Liver (tissue), 9 donors: ENCODE measurements around the gene CMIP. TPM values are rescaled to one million over a fixed set of nuclear protein-coding genes. Genes with fewer than 3 reads are reported as not detected.
A peak's percentile ranks its signal among the peaks of the same experiment; 100 is the strongest.

ENCODE experiments used
- DNase-seq: peaks from one replicate; pipeline ENCODE4 v3.0.0-alpha.2; 2017; ENCODE audit warnings: low spot score
- H3K27ac ChIP-seq, 2 donors: one replicate each; pipeline ENCODE4 v1.7.0; 2013; ENCODE audit warnings: inconsistent platforms in 2 of 2, low read length in 2 of 2, control low read depth in 1 of 2, low read depth in 1 of 2, mild to moderate bottlenecking in 1 of 2
- H3K27me3 ChIP-seq, 4 donors: one replicate each; pipeline versions ENCODE4 v1.6.1 to v1.7.0; 2013; ENCODE audit warnings: low read length in 3 of 4, inconsistent platforms in 1 of 4, mild to moderate bottlenecking in 1 of 4, moderate library complexity in 1 of 4; ENCODE audit not compliant: control insufficient read depth in 4 of 4, insufficient read depth in 4 of 4
- H3K36me3 ChIP-seq, 4 donors: one replicate each; pipeline versions ENCODE4 v1.6.1 to v1.7.0; 2013; ENCODE audit warnings: low read length in 3 of 4, mild to moderate bottlenecking in 3 of 4, low read depth in 1 of 4, moderate library complexity in 1 of 4; ENCODE audit not compliant: control insufficient read depth in 4 of 4, insufficient read depth in 3 of 4
- H3K4me1 ChIP-seq, 4 donors: one replicate each; pipeline versions ENCODE4 v1.6.1 to v1.7.0; 2013; ENCODE audit warnings: low read length in 3 of 4, mild to moderate bottlenecking in 3 of 4, moderate library complexity in 1 of 4; ENCODE audit not compliant: control insufficient read depth in 4 of 4, insufficient read depth in 4 of 4
- H3K4me3 ChIP-seq, 3 donors: one replicate each; pipeline versions ENCODE4 v1.6.1 to v1.7.0; 2013; ENCODE audit warnings: low read length in 3 of 3, control low read depth in 1 of 3, low read depth in 1 of 3, mild to moderate bottlenecking in 1 of 3
- H3K9ac ChIP-seq, 2 donors: one replicate each; pipeline ENCODE4 v1.7.0; 2013; ENCODE audit warnings: low read length in 2 of 2, mild to moderate bottlenecking in 2 of 2, moderate library complexity in 2 of 2, control low read depth in 1 of 2, low read depth in 1 of 2
- H3K9me3 ChIP-seq, 4 donors: one replicate each; pipeline versions ENCODE4 v1.6.1 to v1.7.0; 2013; ENCODE audit warnings: low read length in 3 of 4; ENCODE audit not compliant: control insufficient read depth in 4 of 4
- ATF3 ChIP-seq: IDR thresholded peaks from 2 replicates; pipeline ENCODE4 v1.6.1; 2016; ENCODE audit warnings: antibody characterized with exemption
- CTCF ChIP-seq: fragments of 150-350 bp; IDR thresholded peaks from 2 replicates; pipeline ENCODE4 v1.5.1; 2017; ENCODE audit warnings: improper control_type of control experiment, low read depth, low read length; ENCODE audit not compliant: missing input control
- EGR1 ChIP-seq, 2 donors: IDR thresholded peaks; 2 replicates each; pipeline ENCODE4 v1.6.1; 2016 to 2018; ENCODE audit warnings: antibody characterized with exemption in 2 of 2, low read depth in 2 of 2
- FOXA1 ChIP-seq: IDR thresholded peaks from 2 replicates; pipeline ENCODE4 v1.6.1; 2016; ENCODE audit warnings: antibody characterized with exemption
- FOXA2 ChIP-seq: IDR thresholded peaks from 2 replicates; pipeline ENCODE4 v1.6.1; 2016; ENCODE audit warnings: antibody characterized with exemption
- GABPA ChIP-seq, 2 donors: IDR thresholded peaks in 1 of 2; conservative IDR thresholded peaks in 1 of 2; 2 replicates each; pipeline ENCODE4 v1.6.1; 2016; ENCODE audit warnings: antibody characterized with exemption in 2 of 2, mild to moderate bottlenecking in 1 of 2, moderate library complexity in 1 of 2
- HNF4A ChIP-seq, 2 donors: conservative IDR thresholded peaks; 2 replicates each; pipeline ENCODE4 v1.6.1; 2016; ENCODE audit warnings: antibody characterized with exemption in 2 of 2, mild to moderate bottlenecking in 2 of 2
- HNF4G ChIP-seq: IDR thresholded peaks from 2 replicates; pipeline ENCODE4 v1.6.1; 2016; ENCODE audit warnings: antibody characterized with exemption
- JUND ChIP-seq, 2 donors: IDR thresholded peaks; 2 replicates each; pipeline ENCODE4 v1.6.1; 2016; ENCODE audit warnings: antibody characterized with exemption in 2 of 2
- MAX ChIP-seq: IDR thresholded peaks from 2 replicates; pipeline ENCODE4 v1.6.1; 2016; ENCODE audit warnings: antibody characterized with exemption
- NR2F2 ChIP-seq: IDR thresholded peaks from 2 replicates; pipeline ENCODE4 v1.6.1; 2016; ENCODE audit warnings: antibody characterized with exemption
- RAD21 ChIP-seq, 2 donors: IDR thresholded peaks; 2 replicates each; pipeline ENCODE4 v1.6.1; 2016; ENCODE audit warnings: antibody characterized with exemption in 2 of 2, mild to moderate bottlenecking in 2 of 2
- REST ChIP-seq: IDR thresholded peaks from 2 replicates; pipeline ENCODE4 v1.6.1; 2016; ENCODE audit warnings: antibody characterized with exemption, mild to moderate bottlenecking
- RXRA ChIP-seq, 2 donors: IDR thresholded peaks; 2 replicates each; pipeline ENCODE4 v1.6.1; 2017 to 2018; ENCODE audit warnings: antibody characterized with exemption in 2 of 2, mild to moderate bottlenecking in 1 of 2
- SP1 ChIP-seq: IDR thresholded peaks from 2 replicates; pipeline ENCODE4 v1.6.1; 2018; ENCODE audit warnings: antibody characterized with exemption, mild to moderate bottlenecking
- TAF1 ChIP-seq: conservative IDR thresholded peaks from 2 replicates; pipeline ENCODE4 v1.6.1; 2016; ENCODE audit warnings: antibody characterized with exemption, mild to moderate bottlenecking
- YY1 ChIP-seq: IDR thresholded peaks from 2 replicates; pipeline ENCODE4 v1.6.1; 2016; ENCODE audit warnings: antibody characterized with exemption, mild to moderate bottlenecking
- ZBTB33 ChIP-seq: IDR thresholded peaks from 2 replicates; pipeline ENCODE4 v1.6.1; 2016; ENCODE audit warnings: antibody characterized with exemption
- WGBS: extraction: QIAGEN DNeasy Blood & Tissue Kit; methylation state at CpG from one replicate; pipeline ENCODE4 v1.1.7; 2013; 5-methylcytosine and 5-hydroxymethylcytosine counted together
- polyA plus RNA-seq, 2 donors: library from polyadenylated mRNA; stranded (reverse) in 1 of 2; unstranded in 1 of 2; fragments of 200-250 nt in 1 of 2; fragments of >200 nt in 1 of 2; fragmentation: Nextera tagmentation in 1 of 2; extraction: Ambion mirVana in 1 of 2; gene quantifications; one replicate each; pipeline versions ENCODE4 v1.2.1 to v1.2.3, GENCODE V29; 2013 to 2015
- total RNA-seq, 2 donors: library from RNA; depleted of rRNA; stranded (reverse); fragments of >200 nt; gene quantifications; one replicate each; pipeline ENCODE4 v1.2.3, GENCODE V29; 2014
- donor health status: healthy.
- donor health status: healthy.
- donor health status: healthy.
- donor health status: healthy.
- donor health status: healthy.

Gene CMIP
- total and polyA plus RNA-seq, 4 donors = 1.7 to 15.6 (median 10.1) TPM

GRCh38 chr16:81513204-81514040 is 68.8 kb downstream of the CMIP start:
- TF ChIP-seq SP1 (peak; percentile 80), ATF3 (no peak), RXRA (IDR thresholded peaks at IDR 0.05) (peak; percentile 91), YY1 (peak; percentile 84), MAX (peak; percentile 91), NR2F2 (peak; percentile 97), CTCF (no peak), JUND (IDR thresholded peaks at IDR 0.05) (peak; percentile 56 to 66), TAF1 (no peak), HNF4A (conservative IDR thresholded peaks at IDR 0.05) (peak; percentile 88 to 89), HNF4G (peak; percentile 69), EGR1 (IDR thresholded peaks at IDR 0.05; ENCODE audit: low read depth in 2 of 2) (peak; percentile 39 to 81), GABPA (IDR thresholded peaks at IDR 0.05 in 1 of 2, conservative IDR thresholded peaks at IDR 0.05 in 1 of 2) (no peak), FOXA1 (no peak), REST (peak; percentile 25), FOXA2 (peak; percentile 14), ZBTB33 (no peak), RAD21 (IDR thresholded peaks at IDR 0.05) (peak; percentile 50 to 73)
- H3K4me3 ChIP-seq = no peak overlapping the region
- peak overlapping the region in 1 of 2 donors; percentile 13 for H3K9ac ChIP-seq
- no peaks in the 10 kb centered on the region for H3K27me3 ChIP-seq
- peaks cover 11 to 26% (median 17%) of the 10 kb centered on the region in 4 donors for H3K4me1 ChIP-seq
- H3K9me3 ChIP-seq = no peaks in the 10 kb centered on the region
- DNase-seq = no peak
- H3K36me3 ChIP-seq = peaks cover 0 to 2% (median 0%) of the 10 kb centered on the region in 4 donors
- peak overlapping the region; percentile 80 to 82 for H3K27ac ChIP-seq
- 29% methylated on average over 21 of the region's 21 CpGs for WGBS
